Neural cell (in vitro differentiated cells): Measurements from ENCODE around the gene ACSM4. TPM values are rescaled to one million over a fixed set of nuclear protein-coding genes. Genes with fewer than 3 reads are reported as not detected.

Experiments used
- H2AFZ ChIP-seq: fragments of 200-600, 300-800 bp; sonication (generic), shearing (Covaris generic); 2 replicates; pipeline ENCODE4 v1.6.0; 2014; ENCODE audit warnings: low read depth, mild to moderate bottlenecking, antibody characterized with exemption, low read length, moderate library complexity
- H3F3A ChIP-seq: fragments of 200-600 bp; shearing (Covaris generic); 2 replicates; pipeline ENCODE4 v1.6.1; 2016; ENCODE audit warnings: mild to moderate bottlenecking, moderate library complexity, mixed read lengths, antibody characterized with exemption, low read length; ENCODE audit not compliant: insufficient read depth, poor library complexity, severe bottlenecking
- H3K27ac ChIP-seq: fragments of 200-600, 300-800 bp; sonication (generic), shearing (Covaris generic); 2 replicates; pipeline ENCODE4 v1.5.1; 2014; ENCODE audit warnings: mild to moderate bottlenecking, low read length, moderate library complexity
- H3K27me3 ChIP-seq: fragments of 300-800, 200-600 bp; sonication (generic), shearing (Covaris generic); 2 replicates; pipeline ENCODE4 v1.6.0; 2014; ENCODE audit warnings: mild to moderate bottlenecking, low read depth, low read length, moderate library complexity; ENCODE audit not compliant: insufficient read depth
- H3K36me3 ChIP-seq: fragments of 300-800, 200-600 bp; sonication (generic), shearing (Covaris generic); 2 replicates; pipeline ENCODE4 v1.5.1; 2014; ENCODE audit warnings: mild to moderate bottlenecking, antibody characterized with exemption, low read length, moderate library complexity; ENCODE audit not compliant: insufficient read depth
- H3K4me2 ChIP-seq: fragments of 300-800, 200-600 bp; sonication (generic), shearing (Covaris generic); 2 replicates; pipeline ENCODE4 v1.6.0; 2014; ENCODE audit warnings: mild to moderate bottlenecking, low read length
- H3K4me3 ChIP-seq: fragments of 300-800, 200-600 bp; sonication (generic), shearing (Covaris generic); 2 replicates; pipeline ENCODE4 v1.5.1; 2014; ENCODE audit warnings: mild to moderate bottlenecking, low read length, moderate library complexity
- H3K79me2 ChIP-seq: fragments of 200-600 bp; shearing (Covaris generic); replicated peaks from 2 replicates; pipeline ENCODE4 v1.6.0; 2014; ENCODE audit warnings: mild to moderate bottlenecking, low read length, moderate library complexity; ENCODE audit not compliant: insufficient read depth
- H3K9ac ChIP-seq: fragments of 300-800, 200-600 bp; sonication (generic), shearing (Covaris generic); 2 replicates; pipeline ENCODE4 v1.6.1; 2016; ENCODE audit warnings: mild to moderate bottlenecking, low read length, mixed read lengths
- H3K9me2 ChIP-seq: fragments of 200-600 bp; shearing (Covaris generic); 2 replicates; pipeline ENCODE4 v1.6.1; 2016; ENCODE audit warnings: mild to moderate bottlenecking, low read length, mixed read lengths; ENCODE audit not compliant: insufficient read depth
- H3K9me3 ChIP-seq: fragments of 200-600, 300-800 bp; sonication (generic), shearing (Covaris generic); 2 replicates; pipeline ENCODE4 v1.6.1; 2016; ENCODE audit warnings: mild to moderate bottlenecking, mixed run types, low read length, moderate library complexity, mixed read lengths
- H4K20me1 ChIP-seq: fragments of 200-600 bp; shearing (Covaris generic); 2 replicates; pipeline ENCODE4 v1.6.1; 2016; ENCODE audit warnings: mild to moderate bottlenecking, mixed run types; ENCODE audit not compliant: insufficient read depth
- EP300 ChIP-seq: fragments of 450-650 bp; conservative IDR thresholded peaks from 2 replicates; pipeline ENCODE4 v1.6.1; 2014; ENCODE audit warnings: antibody characterized with exemption, mild to moderate bottlenecking, moderate library complexity; ENCODE audit not compliant: poor library complexity, severe bottlenecking
- EZH2 ChIP-seq: fragments of 200-600, 300-800 bp; shearing (Covaris generic), sonication (generic); IDR thresholded peaks from 2 replicates; pipeline ENCODE4 v1.6.1; 2014; ENCODE audit warnings: antibody characterized with exemption, low read length, borderline replicate concordance, mild to moderate bottlenecking; ENCODE audit not compliant: insufficient read depth, poor library complexity, severe bottlenecking
- MXI1 ChIP-seq: fragments of 450-650 bp; conservative IDR thresholded peaks from 2 replicates; pipeline ENCODE4 v1.6.1; 2014; ENCODE audit warnings: antibody characterized with exemption, mild to moderate bottlenecking; ENCODE audit not compliant: poor library complexity, severe bottlenecking
- POLR2AphosphoS5 ChIP-seq: IDR thresholded peaks from 2 replicates; pipeline ENCODE4 v1.6.1; 2012
- RAD21 ChIP-seq: fragments of 450-650 bp; conservative IDR thresholded peaks from 2 replicates; pipeline ENCODE4 v1.6.1; 2014; ENCODE audit warnings: antibody characterized with exemption, mild to moderate bottlenecking, moderate library complexity
- SMC3 ChIP-seq: fragments of 450-650 bp; conservative IDR thresholded peaks from 2 replicates; pipeline ENCODE4 v1.6.1; 2014; ENCODE audit warnings: antibody characterized with exemption, mild to moderate bottlenecking, moderate library complexity; ENCODE audit not compliant: poor library complexity
- TAF1 ChIP-seq: IDR thresholded peaks from 2 replicates; pipeline ENCODE4 v1.6.1; 2012; ENCODE audit warnings: low read depth
- polyA plus RNA-seq: library from polyadenylated mRNA; depleted of rRNA; stranded (reverse); fragments of >200 nt; gene quantifications from 2 replicates; pipeline ENCODE4 v1.2.3, GENCODE V29; 2014
- TF ChIP-seq, protein P1 (sequence below): fragments of 450-650 bp; IDR thresholded peaks from 2 replicates; pipeline ENCODE4 v1.5.1; 2014; ENCODE audit warnings: antibody characterized with exemption, mild to moderate bottlenecking, moderate library complexity; ENCODE audit not compliant: poor library complexity, severe bottlenecking
- TF ChIP-seq, protein P2 (sequence below): IDR thresholded peaks from 2 replicates; pipeline ENCODE4 v1.6.1; 2012; ENCODE audit warnings: borderline replicate concordance

Gene ACSM4
- polyA plus RNA-seq, 1 donor from 2014 or later, result not detected

DNA sequence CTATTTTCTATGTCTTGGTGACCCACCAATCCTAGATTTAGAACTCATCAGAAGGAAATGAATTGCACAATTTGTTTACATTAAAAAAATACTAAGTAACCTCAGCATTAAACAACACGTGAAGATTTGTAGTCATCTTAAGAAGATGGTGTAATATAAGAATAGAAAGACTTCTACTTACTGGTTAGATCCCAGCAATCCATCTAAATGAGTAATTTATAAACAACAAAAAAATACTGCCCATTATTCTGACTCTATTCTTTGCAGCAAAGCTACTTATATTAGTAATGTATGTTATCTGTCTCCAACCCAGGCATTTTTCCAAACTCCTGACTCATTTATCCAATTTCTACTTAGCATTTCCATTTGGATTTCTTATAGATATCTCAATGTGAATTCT is 72.3 kb downstream of the ACSM4 start:
- Histone ChIP-seq H3K4me2 (no peak overlapping the region), H3K9me3 (no peaks in the 10 kb centered on the region), H3K9ac (no peak overlapping the region), H4K20me1 (no peaks in the 10 kb centered on the region), H2AFZ (no peak overlapping the region), H3K27me3 (no peaks in the 10 kb centered on the region), H3K27ac (no peak overlapping the region), H3K4me3 (no peak overlapping the region), H3F3A (no peaks in the 10 kb centered on the region), H3K36me3 (no peaks in the 10 kb centered on the region), H3K9me2 (no peaks in the 10 kb centered on the region), H3K79me2 (no peaks in the 10 kb centered on the region)
- TF ChIP-seq, protein P1, sequence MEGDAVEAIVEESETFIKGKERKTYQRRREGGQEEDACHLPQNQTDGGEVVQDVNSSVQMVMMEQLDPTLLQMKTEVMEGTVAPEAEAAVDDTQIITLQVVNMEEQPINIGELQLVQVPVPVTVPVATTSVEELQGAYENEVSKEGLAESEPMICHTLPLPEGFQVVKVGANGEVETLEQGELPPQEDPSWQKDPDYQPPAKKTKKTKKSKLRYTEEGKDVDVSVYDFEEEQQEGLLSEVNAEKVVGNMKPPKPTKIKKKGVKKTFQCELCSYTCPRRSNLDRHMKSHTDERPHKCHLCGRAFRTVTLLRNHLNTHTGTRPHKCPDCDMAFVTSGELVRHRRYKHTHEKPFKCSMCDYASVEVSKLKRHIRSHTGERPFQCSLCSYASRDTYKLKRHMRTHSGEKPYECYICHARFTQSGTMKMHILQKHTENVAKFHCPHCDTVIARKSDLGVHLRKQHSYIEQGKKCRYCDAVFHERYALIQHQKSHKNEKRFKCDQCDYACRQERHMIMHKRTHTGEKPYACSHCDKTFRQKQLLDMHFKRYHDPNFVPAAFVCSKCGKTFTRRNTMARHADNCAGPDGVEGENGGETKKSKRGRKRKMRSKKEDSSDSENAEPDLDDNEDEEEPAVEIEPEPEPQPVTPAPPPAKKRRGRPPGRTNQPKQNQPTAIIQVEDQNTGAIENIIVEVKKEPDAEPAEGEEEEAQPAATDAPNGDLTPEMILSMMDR, result no peak
- TF ChIP-seq TAF1 (no peak), POLR2AphosphoS5 (no peak), MXI1 (no peak), SMC3 (no peak), EP300 (no peak), RAD21 (no peak), EZH2 (no peak)
- TF ChIP-seq, protein P2, sequence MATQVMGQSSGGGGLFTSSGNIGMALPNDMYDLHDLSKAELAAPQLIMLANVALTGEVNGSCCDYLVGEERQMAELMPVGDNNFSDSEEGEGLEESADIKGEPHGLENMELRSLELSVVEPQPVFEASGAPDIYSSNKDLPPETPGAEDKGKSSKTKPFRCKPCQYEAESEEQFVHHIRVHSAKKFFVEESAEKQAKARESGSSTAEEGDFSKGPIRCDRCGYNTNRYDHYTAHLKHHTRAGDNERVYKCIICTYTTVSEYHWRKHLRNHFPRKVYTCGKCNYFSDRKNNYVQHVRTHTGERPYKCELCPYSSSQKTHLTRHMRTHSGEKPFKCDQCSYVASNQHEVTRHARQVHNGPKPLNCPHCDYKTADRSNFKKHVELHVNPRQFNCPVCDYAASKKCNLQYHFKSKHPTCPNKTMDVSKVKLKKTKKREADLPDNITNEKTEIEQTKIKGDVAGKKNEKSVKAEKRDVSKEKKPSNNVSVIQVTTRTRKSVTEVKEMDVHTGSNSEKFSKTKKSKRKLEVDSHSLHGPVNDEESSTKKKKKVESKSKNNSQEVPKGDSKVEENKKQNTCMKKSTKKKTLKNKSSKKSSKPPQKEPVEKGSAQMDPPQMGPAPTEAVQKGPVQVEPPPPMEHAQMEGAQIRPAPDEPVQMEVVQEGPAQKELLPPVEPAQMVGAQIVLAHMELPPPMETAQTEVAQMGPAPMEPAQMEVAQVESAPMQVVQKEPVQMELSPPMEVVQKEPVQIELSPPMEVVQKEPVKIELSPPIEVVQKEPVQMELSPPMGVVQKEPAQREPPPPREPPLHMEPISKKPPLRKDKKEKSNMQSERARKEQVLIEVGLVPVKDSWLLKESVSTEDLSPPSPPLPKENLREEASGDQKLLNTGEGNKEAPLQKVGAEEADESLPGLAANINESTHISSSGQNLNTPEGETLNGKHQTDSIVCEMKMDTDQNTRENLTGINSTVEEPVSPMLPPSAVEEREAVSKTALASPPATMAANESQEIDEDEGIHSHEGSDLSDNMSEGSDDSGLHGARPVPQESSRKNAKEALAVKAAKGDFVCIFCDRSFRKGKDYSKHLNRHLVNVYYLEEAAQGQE, result no peak

Other genes with a start within 250 kb of the ACSM4 start
- 4.9 and 12.6 TPM in 2 replicates for gene C1S, start 243.4 kb upstream of the ACSM4 start, polyA plus RNA-seq
- gene C1R, start 211.6 kb upstream of the ACSM4 start, polyA plus RNA-seq, result 1.7 and 1.9 TPM in 2 replicates
- gene C1RL, start 194.9 kb upstream of the ACSM4 start, polyA plus RNA-seq, result 2.1 and 2.8 TPM in 2 replicates
- gene RBP5, start 175.2 kb upstream of the ACSM4 start, polyA plus RNA-seq, result 1.9 TPM in 1 of 2 replicates, not detected in the other
- 55.6 and 61.0 TPM in 2 replicates for gene CLSTN3, start 173.7 kb upstream of the ACSM4 start, polyA plus RNA-seq
- gene PEX5, start 114.4 kb upstream of the ACSM4 start, polyA plus RNA-seq, result 63.9 and 74.5 TPM in 2 replicates
- 0.62 TPM in 1 of 2 replicates, not detected in the other for gene CD163L1, start 140.1 kb downstream of the ACSM4 start, polyA plus RNA-seq
- 0.20 TPM in 1 of 2 replicates, not detected in the other for gene CD163, start 199.7 kb downstream of the ACSM4 start, polyA plus RNA-seq